Ovary (tissue), 9 donors: ENCODE results near the gene QRICH1. TPM values are rescaled to one million over a fixed set of nuclear protein-coding genes. Genes with fewer than 3 reads are reported as not detected.

Source experiments
- DNase-seq, 5 donors: peaks; one replicate each; pipeline ENCODE4 v3.0.0-alpha.2; 2019 to 2020
- H3K27ac ChIP-seq, 2 donors: fragments of 200-600 bp; one replicate each; pipeline versions ENCODE4 v1.5.1 to v1.8.0; 2019 to 2022
- H3K27me3 ChIP-seq: fragments of 200-600 bp; one replicate; pipeline ENCODE4 v1.8.0; 2022
- H3K36me3 ChIP-seq: fragments of 200-600 bp; sonication (generic); one replicate; pipeline ENCODE4 v1.5.1; 2019
- H3K4me1 ChIP-seq: one replicate; pipeline ENCODE4 v1.8.1; 2013; ENCODE audit warnings: mild to moderate bottlenecking, moderate library complexity; ENCODE audit not compliant: insufficient read depth
- H3K4me3 ChIP-seq: fragments of 200-600 bp; sonication (generic); one replicate; pipeline ENCODE4 v1.5.1; 2017
- H3K9me3 ChIP-seq, 2 donors: fragments of 200-600 bp in 1 of 2; sonication (generic) in 1 of 2; one replicate each; pipeline versions ENCODE4 v1.5.1 to v1.8.1; 2013 to 2019; ENCODE audit warnings: mild to moderate bottlenecking in 1 of 2, moderate library complexity in 1 of 2
- EP300 ChIP-seq: sonication (generic); formaldehyde crosslinking; IDR thresholded peaks from one replicate; pipeline ENCODE4 v1.6.1; 2017; ENCODE audit warnings: antibody characterized with exemption
- POLR2A ChIP-seq: fragments of 450-650 bp; IDR thresholded peaks from one replicate; pipeline ENCODE4 v1.6.1; 2017; ENCODE audit warnings: antibody characterized with exemption, mild to moderate bottlenecking, moderate library complexity
- WGBS, 3 donors: extraction: QIAGEN DNeasy Blood & Tissue Kit in 1 of 3; methylation state at CpG; one replicate each; pipeline versions ENCODE4 v1.1.5 to v1.1.7; 2013 to 2017; 5-methylcytosine and 5-hydroxymethylcytosine counted together
- intact Hi-C, 4 donors: fragments of 100-400 bp; cut with DNase I; formaldehyde crosslinking; loops; one replicate each; pipeline versions ENCODE4 v1.11.0 to v1.15.1; 2022 to 2023
- polyA plus RNA-seq, 2 donors: library from polyadenylated mRNA; stranded (reverse); fragments of 200-250 nt in 1 of 2; fragments of 350-450 nt in 1 of 2; fragmentation: Illumina TruSeq in 1 of 2; extraction: RNeasy Lipid Tissue Mini Kit (QIAGEN cat#74804) in 1 of 2; gene quantifications; one replicate each; pipeline ENCODE4 v1.2.3, GENCODE V29; 2013 to 2014
- total RNA-seq, 7 donors: library from RNA; depleted of rRNA in 2 of 7; stranded (reverse); fragments of >200 nt in 2 of 7; fragmentation: NEBNext Ultra II Directional in 3 of 7; extraction: Animal tissue kit (Norgen Biotek cat#: 25700) in 3 of 7; gene quantifications; one replicate each; pipeline versions ENCODE4 v1.1.0 to v1.2.4, GENCODE V29; 2016 to 2023
- TF ChIP-seq, protein P1 (sequence below), 3 donors: fragments of 450-650 bp in 2 of 3; fragments of 200-600 bp in 1 of 3; IDR thresholded peaks; one replicate each; pipeline versions ENCODE4 v1.5.1 to v1.8.0; 2016 to 2022; ENCODE audit warnings: antibody characterized with exemption in 3 of 3, mild to moderate bottlenecking in 1 of 3
- donor health status: DM: no; HTN: no; CAD: no; lungs with moderate emphysema.
- donor health status: DM: no; HTN: no; CAD: no.
- donor health status: Bipolar disorder and iron deficiency.
- donor health status: DM: yes; HTN: yes; CAD: no.
- donor health status: DM: no; HTN: no; CAD: no.
- donor health status: DM: yes; HTN: yes; CAD: no.

Gene QRICH1
- total and polyA plus RNA-seq, 9 donors = 46.2 to 104 (median 82.8) TPM

DNA sequence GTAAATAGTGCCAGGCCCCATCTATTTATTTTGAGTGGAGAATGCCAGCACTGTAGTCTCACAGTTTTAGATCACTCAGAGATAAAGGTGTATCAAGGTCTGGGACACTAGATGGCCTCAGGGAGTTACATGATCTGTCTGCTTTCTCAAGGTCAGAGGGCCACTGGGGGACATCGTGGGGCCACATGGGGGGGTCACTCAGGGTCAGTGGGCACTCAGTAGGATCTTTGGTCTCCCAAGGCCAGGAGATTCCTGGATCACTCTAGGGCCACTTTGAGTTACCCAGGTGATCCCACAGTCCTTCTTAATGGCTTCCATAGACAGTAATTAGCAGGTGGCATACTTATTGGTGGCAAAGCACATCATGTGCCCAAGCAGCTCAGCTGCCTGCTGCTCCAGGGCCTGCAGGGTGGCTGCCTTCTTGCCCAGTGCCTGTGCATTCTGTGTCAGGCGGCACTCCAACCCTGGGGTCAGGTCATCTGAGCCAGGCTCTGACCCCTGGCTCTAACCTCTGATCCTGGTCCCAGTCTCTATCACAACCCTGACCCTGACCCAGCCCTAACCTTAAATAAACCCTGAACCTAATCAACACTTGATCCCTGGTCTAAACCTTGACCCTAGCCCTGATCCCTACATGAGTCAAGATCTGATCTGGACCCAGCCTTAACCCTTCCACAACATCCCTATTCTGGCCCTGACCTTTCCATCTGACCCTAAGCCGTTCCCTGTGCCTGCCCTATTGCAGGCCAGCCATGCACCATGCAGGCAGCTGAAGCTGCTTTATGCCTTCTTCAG lies 40.8 kb upstream of the QRICH1 start:
- Histone ChIP-seq H3K9me3 (no peaks in the 10 kb centered on the region), H3K4me1 (peaks cover 4% of the 10 kb centered on the region), H3K4me3 (no peak overlapping the region), H3K36me3 (no peaks in the 10 kb centered on the region), H3K27ac (no peak overlapping the region), H3K27me3 (no peaks in the 10 kb centered on the region)
- intact Hi-C loops = no loop called here
- TF ChIP-seq EP300 (no peak), POLR2A (no peak)
- TF ChIP-seq, protein P1, sequence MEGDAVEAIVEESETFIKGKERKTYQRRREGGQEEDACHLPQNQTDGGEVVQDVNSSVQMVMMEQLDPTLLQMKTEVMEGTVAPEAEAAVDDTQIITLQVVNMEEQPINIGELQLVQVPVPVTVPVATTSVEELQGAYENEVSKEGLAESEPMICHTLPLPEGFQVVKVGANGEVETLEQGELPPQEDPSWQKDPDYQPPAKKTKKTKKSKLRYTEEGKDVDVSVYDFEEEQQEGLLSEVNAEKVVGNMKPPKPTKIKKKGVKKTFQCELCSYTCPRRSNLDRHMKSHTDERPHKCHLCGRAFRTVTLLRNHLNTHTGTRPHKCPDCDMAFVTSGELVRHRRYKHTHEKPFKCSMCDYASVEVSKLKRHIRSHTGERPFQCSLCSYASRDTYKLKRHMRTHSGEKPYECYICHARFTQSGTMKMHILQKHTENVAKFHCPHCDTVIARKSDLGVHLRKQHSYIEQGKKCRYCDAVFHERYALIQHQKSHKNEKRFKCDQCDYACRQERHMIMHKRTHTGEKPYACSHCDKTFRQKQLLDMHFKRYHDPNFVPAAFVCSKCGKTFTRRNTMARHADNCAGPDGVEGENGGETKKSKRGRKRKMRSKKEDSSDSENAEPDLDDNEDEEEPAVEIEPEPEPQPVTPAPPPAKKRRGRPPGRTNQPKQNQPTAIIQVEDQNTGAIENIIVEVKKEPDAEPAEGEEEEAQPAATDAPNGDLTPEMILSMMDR (IDR thresholded peaks at IDR 0.05) = no peak
- 33 to 55% (median 43%) methylated on average over 2 to 3 of the region's 3 CpGs for WGBS, 3 donors
- no peak for DNase-seq

DNA sequence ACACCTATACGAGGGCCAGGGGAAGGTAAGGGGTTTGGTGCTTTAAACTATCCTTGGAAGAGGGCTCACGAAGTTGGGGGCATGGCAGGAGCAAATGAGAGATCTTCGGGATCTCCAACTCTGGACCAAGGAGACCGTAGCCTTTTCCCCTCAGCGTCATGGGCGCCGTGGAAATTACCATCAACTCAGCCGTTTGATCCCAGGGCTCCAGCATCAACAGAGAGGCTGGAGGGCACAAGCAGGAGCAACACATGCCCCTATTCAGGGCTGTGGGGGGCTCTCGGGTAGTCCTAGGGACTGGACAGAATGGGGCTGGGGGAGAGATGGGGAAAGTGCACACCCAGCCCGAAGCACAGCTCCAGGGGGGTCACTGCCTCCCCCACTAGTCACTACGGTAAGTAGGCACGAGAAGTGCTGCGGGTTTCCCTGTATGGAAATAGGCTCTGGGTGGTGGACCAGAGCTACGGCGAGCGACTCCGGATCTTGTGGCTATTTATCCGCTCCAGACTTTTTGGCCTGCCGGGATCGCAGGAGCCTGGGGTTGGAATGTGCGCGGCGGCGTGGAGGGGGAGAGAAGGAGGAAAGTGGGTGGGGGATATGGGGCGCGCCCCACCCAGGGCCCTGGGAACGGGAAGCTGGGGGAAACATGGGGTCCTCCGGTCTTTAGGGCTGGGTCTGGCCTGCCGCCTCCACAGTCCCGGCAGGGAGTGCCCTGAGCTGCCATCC lies 39.5 kb upstream of the QRICH1 start:
- H3K4me1 ChIP-seq = peaks cover 4% of the 10 kb centered on the region
- intact Hi-C loops = no loop called here
- TF ChIP-seq, protein P1 (IDR thresholded peaks at IDR 0.05) = no peak
- TF ChIP-seq POLR2A = peak; percentile 24
- TF ChIP-seq EP300 = no peak

DNA sequence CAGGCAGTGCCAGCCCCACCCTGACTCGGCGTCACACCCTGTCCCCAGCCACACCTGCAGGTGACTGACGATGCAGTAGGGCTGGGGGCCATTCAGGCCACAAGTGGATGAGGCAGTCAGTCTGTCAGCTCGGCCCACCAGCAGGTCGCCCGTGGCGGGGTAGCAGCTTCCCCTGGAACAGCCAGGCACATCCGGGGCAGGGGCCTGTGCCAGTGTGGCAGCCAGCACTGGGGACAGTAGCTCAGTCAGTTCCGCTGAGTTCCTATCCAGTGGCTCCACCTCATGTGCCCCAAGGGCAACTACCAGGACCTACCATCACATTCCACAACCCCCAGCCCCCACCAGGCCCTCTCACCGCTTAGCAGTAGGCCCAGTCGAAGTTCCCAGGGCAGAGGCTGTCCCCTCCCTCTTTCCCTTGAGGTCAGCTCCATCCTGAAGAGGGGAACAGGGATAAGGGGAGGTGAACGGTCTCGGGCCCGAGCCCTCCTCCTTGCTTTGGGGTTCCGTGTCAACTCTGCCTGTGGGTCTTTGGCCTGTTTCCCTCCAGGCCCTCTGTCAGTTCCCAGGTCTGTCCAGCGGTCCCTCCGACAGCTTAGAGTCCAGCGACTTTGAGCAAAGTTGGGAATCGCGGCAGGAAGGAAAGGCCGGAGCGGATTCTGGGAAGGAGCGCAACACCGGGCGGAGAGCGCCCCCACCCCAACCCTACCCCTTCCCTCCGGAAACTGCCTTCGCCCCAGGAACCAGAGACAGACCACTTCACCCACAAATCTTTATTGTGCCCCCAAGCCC lies 38.8 kb upstream of the QRICH1 start, which contains the start of gene LAMB2:
Gene LAMB2 (minus strand): TSS at position 614 of the 789 bp plus-strand sequence. CDS start 183 bp downstream, at position 431.
- no peaks in the 10 kb centered on the region for H3K36me3 ChIP-seq
- WGBS, 3 donors = 0 to 3% (median 2%) methylated on average over 24 to 28 of the region's 28 CpGs
- peaks cover 4% of the 10 kb centered on the region for H3K4me1 ChIP-seq
- H3K4me3 ChIP-seq = peak within 1 kb of the TSS; percentile 79
- intact Hi-C loops = no loop called here
- DNase-seq = peak; percentile 77 to 85 (median 83)
- H3K27ac ChIP-seq = peak within 1 kb of the TSS; percentile 26 to 81
- no peaks in the 10 kb centered on the region for H3K9me3 ChIP-seq
- no peaks in the 10 kb centered on the region for H3K27me3 ChIP-seq
- TF ChIP-seq POLR2A = peak; percentile 49
- TF ChIP-seq, protein P1 (IDR thresholded peaks at IDR 0.05) = no peak

More for the DNA sequence above, 39.5 kb upstream of the QRICH1 start:
- H3K36me3 ChIP-seq = no peaks in the 10 kb centered on the region
- WGBS, 3 donors = 0 to 1% (median 0%) methylated on average over 29 to 30 of the region's 30 CpGs
- H3K27me3 ChIP-seq = no peaks in the 10 kb centered on the region
- H3K9me3 ChIP-seq = no peaks in the 10 kb centered on the region
- H3K4me3 ChIP-seq = peak overlapping the region; percentile 79
- peak; percentile 83 to 90 (median 86) for DNase-seq
- H3K27ac ChIP-seq = peak overlapping the region; percentile 26 to 81

DNA sequence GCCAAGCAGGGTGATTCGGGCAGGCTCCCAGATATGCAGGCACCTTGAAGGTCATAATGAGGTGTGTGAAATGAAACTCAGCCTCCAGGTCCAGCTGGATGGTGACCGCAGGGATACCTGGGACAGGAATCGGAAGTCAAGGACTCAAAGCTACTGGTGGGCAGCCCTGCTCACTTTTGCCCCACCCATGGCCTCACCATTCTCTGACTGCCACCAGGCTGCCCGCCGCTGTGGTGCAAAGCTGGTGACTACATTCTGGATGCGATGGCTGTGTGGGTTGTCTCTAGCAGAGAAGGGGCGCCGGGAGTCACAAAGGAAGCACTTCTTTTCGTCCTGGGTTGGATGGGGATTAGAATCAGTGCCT lies 38.2 kb upstream of the QRICH1 start:
- 15 to 28% (median 20%) methylated on average over 9 of the region's 9 CpGs for WGBS, 3 donors
- intact Hi-C loops = no loop called here
- Histone ChIP-seq H3K4me1 (peaks cover 4% of the 10 kb centered on the region), H3K27me3 (no peaks in the 10 kb centered on the region), H3K9me3 (no peaks in the 10 kb centered on the region), H3K27ac (peak overlapping the region; percentile 26 to 81), H3K36me3 (no peaks in the 10 kb centered on the region), H3K4me3 (peak overlapping the region; percentile 79)
- TF ChIP-seq POLR2A = no peak
- no peak for TF ChIP-seq EP300
- TF ChIP-seq, protein P1 (IDR thresholded peaks at IDR 0.05) = no peak
- DNase-seq = no peak
